HG03354 (cell line): ENCODE results near the gene DNAJC18.
"Not testable (repeated sequence)": the region's sequence is repeated elsewhere in the genome, so short reads cannot be mapped to it uniquely, and the experiment has no call there.

Source experiments
- ATAC-seq: cut with Tn5 transposase; IDR thresholded peaks from one replicate; pipeline ENCODE4 v1.9.1; 2021; ENCODE audit warnings: mild to moderate bottlenecking; ENCODE audit not compliant: unreplicated experiment, poor library complexity, severe bottlenecking

Gene DNAJC18

DNA sequence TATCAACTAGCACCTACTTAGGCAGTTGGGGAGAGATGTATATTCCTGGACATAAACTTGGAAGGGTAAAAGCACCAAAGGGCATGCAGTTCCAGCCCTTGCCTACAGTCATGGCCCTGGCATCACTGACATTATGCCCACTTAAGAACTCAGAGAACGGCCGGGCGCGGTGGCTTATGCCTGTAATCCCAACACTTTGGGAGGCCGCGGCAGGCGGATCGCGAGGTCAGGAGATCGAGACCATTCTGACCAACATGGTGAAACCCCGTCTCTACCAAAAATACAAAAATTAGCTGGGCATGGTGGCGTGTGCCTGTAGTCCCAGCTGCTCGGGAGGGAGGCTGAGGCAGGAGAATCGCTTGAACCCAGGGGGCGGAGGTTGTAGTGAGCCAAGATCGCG, 1.1 kb upstream of the DNAJC18 start:
- ATAC-seq: not testable (repeated sequence)

- no peak for ATAC-seq
These were observed 665 bp downstream of the DNAJC18 start for GRCh38 chr5:139438707-139439012.

GRCh38 chr5:139435676-139436075, 3.6 kb downstream of the DNAJC18 start:
- ATAC-seq: no peak

- no peak for ATAC-seq
These were observed 7.6 kb downstream of the DNAJC18 start for GRCh38 chr5:139431706-139432105.

DNA sequence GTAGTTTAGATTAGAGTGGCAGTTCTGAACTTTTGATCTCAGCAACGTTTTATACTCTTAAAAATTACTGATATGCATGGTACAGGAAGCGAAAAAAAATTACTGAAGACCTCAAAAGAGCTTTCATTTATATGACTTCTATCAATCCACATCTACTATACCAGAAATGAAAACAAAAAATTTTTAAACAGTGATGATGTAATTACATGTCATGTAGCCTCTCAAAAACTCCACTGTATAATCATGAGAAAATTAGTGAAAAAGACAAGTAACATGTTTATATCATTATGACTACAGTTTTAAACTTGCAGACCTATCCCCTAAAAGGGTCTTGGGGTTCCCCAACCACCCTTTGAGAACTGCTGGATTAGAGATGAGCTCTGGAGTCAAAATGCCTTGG, 9.3 kb downstream of the DNAJC18 start:
- no peak for ATAC-seq

GRCh38 chr5:139426203-139426885, 13.0 kb downstream of the DNAJC18 start:
- no peak for ATAC-seq

- ATAC-seq: no peak
These were observed 13.8 kb downstream of the DNAJC18 start for GRCh38 chr5:139425497-139425896.

GRCh38 chr5:139422307-139422893, 16.9 kb downstream of the DNAJC18 start:
- ATAC-seq: peak; percentile 75

DNA sequence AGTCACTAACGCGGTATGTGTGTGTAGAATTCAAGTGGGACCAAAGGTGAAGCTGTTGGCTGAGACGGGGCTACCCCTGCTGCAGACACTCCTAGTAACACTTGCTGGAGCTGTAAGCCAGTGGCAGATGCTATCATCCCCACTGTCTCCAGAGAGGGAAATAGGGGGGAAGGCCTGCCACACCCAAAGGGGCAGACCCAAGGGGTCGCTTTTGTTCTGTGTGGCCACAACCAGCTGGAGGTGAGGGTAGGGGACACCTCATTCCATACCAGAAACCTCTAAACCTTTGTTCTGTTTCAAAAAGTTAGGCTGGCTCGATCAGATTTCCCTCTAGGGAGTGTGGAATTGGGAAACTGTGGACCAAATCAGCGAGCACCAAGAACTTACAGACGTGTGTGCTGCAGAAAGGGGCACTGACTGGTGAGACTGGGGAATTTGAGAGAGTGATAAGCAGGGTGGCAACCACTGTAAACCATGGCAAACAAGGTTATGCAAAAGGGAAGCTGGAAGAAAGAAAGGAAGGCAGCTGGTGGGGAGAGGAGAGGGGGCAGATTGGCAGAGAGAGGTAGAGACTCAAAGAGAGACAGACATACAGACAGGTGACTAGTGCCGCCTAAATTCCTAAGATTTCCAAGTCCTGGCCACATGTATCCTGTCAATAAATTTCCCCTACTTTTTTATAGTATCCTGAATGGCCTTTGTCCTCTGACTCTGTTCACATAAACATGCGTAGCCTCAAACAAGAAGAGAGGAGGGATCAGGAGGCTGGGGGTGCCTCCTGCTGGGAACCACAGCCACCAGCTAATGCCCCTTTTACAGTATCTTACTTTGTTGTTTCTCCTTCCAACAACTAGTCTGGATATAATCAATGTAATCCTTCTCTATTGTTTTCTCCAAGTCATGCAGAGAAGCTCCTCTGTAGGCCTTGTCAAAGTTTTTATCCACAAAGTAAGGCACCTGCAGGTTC, 19.8 kb downstream of the DNAJC18 start:
- ATAC-seq: no peak

DNA sequence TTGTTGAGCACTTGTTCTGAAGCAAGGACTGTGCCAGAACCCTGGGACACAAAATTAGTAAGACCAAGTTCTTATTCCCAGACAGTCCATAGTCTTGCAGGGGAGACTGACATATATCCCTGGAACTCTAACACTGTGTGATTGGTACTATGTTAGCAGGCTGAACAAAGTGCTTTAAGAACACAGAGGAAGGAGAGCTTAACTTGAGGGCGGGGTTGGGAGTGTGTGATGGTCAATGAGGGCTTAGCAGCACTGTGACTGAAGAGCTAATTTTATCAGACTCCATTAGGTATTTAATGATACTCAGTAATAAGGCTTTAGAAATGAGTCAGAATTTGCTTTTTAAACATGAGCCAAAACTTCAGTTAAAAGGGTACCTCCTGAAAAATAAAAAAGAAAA, 20.5 kb downstream of the DNAJC18 start:
- ATAC-seq: no peak

- ATAC-seq: no peak
These were observed 22.1 kb downstream of the DNAJC18 start for GRCh38 chr5:139417214-139417613.

GRCh38 chr5:139416651-139417050, 22.7 kb downstream of the DNAJC18 start:
- no peak for ATAC-seq

GRCh38 chr5:139415869-139416268, 23.5 kb downstream of the DNAJC18 start:
- ATAC-seq: no peak

DNA sequence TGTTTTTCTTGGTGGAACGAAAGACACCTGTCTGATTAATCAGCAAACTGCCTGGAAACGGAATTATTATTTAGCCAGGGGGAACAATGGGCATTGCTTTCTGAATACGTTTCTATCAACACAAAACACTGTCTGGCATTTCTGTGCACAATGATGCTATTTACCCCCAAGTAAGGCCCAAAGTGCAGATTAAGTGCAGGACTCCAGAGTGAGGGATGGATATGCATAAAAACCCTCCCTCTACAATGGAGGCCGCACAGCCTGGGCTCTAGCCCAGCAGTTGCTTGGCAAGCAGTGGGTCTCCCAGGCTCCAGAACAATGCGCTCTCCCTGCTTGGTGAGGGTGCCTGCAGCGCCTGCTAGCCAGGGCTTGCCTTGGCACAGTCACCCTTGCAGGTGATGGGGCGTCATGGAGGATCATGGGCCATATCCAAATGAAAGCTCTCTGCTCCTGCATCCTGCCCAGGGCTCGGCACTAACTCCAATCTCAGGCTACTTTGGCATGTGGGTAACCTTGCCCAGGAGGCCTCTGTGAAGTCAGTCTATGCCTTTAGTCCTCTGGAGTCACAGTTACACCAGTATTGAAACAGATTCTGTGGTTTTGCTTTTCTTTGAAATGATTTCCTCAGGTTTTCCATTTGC, 24.0 kb downstream of the DNAJC18 start:
- no peak for ATAC-seq

GRCh38 chr5:139414581-139415130, 24.7 kb downstream of the DNAJC18 start:
- ATAC-seq: no peak

GRCh38 chr5:139413963-139414362, 25.4 kb downstream of the DNAJC18 start:
- no peak for ATAC-seq

DNA sequence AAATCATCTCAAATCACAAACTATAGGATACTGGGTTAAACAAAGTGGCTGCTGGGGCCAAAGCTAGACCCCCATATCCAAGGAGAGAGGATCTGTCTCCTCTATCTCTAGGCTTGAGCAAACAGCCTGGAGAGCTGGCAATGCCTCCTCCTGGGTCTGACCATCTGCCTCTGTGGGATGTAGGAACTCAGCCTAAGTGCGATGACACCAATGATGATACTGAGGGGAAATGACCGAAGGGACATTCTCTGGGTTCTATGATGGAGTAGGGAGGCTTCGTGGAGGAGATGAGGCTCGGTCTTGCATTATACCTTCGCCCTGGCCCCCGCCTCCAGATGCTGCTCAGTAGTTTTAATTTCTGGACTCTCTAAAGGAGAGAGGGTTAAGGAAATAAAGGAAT, 26.2 kb downstream of the DNAJC18 start:
- no peak for ATAC-seq

DNA sequence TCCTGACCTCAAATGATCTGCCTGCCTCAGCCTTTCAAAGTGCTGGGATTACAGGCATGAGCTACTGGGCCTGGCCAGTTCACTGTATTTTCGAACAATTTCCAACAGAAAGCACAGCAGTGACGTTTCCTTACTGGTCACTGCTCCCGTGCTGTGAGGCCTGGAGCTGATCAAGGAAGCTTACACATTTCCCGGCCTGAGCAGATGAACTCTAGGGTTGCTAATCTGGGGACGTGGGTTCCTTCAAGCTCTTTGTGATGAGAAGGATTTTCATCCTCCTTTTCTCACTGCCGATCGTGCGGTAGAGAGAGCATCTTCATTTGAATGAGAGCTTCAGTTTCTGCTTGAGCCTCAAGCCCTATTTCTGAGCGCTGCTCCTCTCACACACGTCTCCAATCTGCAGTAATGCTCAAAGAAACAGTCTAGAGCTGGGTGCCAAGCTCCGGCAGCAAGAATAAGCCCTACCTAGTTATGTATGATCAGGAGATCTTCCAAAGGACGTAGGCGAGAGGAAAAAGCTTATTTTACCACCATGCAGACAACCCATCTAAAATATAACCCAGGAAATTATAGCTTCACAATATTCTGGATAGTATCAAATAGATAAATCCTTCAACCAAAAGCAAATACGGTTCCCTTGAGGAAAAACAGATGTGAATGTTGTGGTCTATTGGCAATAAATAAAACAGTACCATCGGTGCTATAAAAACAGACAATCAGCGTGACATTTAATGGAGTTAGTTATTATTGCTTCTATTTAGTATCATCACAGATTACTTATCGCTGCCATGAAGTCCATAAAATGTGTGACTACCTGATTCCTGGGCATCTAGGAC, 28.1 kb downstream of the DNAJC18 start:
- ATAC-seq: no peak
